ENCODE results near the gene CYB561D1.

CYB561D1 gene

DNA sequence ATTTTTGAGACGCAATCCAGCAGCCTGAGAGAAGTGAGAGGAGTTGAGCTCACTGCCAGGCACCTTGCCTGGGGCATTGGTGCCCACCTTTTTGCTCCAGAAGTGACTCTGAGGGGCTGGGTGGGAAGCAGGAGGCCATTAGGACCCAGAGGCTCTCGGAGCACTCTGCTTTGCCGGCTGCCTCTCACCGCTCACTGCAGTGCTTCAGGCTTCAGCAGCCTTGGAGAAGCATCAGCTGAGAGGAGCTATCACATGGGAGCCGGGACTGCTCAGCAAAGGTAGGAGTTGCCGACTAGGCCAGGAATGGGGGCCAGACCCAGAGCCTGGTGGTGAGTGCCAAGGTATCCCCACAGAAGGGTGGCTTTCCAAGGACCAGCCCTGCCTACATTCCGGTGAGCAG is 45.8 kb downstream of the CYB561D1 start, which contains the start of gene GPR61:
TSS of gene GPR61 (plus strand) at position 197 of the 400 bp plus-strand sequence. CDS start 3,151 bp downstream, outside the sequence.
- no peak for TF ChIP-seq ESRRG (CRISPR knock-in tag; IDR thresholded peaks at IDR 0.05)
- TF ChIP-seq, protein P1, sequence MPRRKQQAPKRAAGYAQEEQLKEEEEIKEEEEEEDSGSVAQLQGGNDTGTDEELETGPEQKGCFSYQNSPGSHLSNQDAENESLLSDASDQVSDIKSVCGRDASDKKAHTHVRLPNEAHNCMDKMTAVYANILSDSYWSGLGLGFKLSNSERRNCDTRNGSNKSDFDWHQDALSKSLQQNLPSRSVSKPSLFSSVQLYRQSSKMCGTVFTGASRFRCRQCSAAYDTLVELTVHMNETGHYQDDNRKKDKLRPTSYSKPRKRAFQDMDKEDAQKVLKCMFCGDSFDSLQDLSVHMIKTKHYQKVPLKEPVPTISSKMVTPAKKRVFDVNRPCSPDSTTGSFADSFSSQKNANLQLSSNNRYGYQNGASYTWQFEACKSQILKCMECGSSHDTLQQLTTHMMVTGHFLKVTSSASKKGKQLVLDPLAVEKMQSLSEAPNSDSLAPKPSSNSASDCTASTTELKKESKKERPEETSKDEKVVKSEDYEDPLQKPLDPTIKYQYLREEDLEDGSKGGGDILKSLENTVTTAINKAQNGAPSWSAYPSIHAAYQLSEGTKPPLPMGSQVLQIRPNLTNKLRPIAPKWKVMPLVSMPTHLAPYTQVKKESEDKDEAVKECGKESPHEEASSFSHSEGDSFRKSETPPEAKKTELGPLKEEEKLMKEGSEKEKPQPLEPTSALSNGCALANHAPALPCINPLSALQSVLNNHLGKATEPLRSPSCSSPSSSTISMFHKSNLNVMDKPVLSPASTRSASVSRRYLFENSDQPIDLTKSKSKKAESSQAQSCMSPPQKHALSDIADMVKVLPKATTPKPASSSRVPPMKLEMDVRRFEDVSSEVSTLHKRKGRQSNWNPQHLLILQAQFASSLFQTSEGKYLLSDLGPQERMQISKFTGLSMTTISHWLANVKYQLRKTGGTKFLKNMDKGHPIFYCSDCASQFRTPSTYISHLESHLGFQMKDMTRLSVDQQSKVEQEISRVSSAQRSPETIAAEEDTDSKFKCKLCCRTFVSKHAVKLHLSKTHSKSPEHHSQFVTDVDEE (CRISPR knock-in tag; IDR thresholded peaks at IDR 0.05): no peak
- no peak for TF ChIP-seq ZNF8 (CRISPR knock-in tag; IDR thresholded peaks at IDR 0.05)
- TF ChIP-seq, protein P2, sequence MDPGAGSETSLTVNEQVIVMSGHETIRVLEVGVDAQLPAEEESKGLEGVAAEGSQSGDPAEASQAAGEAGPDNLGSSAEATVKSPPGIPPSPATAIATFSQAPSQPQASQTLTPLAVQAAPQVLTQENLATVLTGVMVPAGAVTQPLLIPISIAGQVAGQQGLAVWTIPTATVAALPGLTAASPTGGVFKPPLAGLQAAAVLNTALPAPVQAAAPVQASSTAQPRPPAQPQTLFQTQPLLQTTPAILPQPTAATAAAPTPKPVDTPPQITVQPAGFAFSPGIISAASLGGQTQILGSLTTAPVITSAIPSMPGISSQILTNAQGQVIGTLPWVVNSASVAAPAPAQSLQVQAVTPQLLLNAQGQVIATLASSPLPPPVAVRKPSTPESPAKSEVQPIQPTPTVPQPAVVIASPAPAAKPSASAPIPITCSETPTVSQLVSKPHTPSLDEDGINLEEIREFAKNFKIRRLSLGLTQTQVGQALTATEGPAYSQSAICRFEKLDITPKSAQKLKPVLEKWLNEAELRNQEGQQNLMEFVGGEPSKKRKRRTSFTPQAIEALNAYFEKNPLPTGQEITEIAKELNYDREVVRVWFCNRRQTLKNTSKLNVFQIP (CRISPR knock-in tag; IDR thresholded peaks at IDR 0.05; ENCODE audit: borderline replicate concordance, low read depth): no peak
- TF ChIP-seq ZFP30 (CRISPR knock-in tag; IDR thresholded peaks at IDR 0.05): no peak
- TF ChIP-seq ZC3H10 (CRISPR knock-in tag; IDR thresholded peaks at IDR 0.05): no peak
- no peak for TF ChIP-seq ARNTL (CRISPR knock-in tag; IDR thresholded peaks at IDR 0.05; ENCODE audit: borderline replicate concordance, low read depth)
- TF ChIP-seq, protein P3, sequence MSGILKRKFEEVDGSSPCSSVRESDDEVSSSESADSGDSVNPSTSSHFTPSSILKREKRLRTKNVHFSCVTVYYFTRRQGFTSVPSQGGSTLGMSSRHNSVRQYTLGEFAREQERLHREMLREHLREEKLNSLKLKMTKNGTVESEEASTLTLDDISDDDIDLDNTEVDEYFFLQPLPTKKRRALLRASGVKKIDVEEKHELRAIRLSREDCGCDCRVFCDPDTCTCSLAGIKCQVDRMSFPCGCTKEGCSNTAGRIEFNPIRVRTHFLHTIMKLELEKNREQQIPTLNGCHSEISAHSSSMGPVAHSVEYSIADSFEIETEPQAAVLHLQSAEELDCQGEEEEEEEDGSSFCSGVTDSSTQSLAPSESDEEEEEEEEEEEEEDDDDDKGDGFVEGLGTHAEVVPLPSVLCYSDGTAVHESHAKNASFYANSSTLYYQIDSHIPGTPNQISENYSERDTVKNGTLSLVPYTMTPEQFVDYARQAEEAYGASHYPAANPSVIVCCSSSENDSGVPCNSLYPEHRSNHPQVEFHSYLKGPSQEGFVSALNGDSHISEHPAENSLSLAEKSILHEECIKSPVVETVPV (CRISPR knock-in tag; IDR thresholded peaks at IDR 0.05): no peak
- TF ChIP-seq ZNF565 (CRISPR knock-in tag; conservative IDR thresholded peaks at IDR 0.05; ENCODE audit: low read depth): no peak
- no peak for TF ChIP-seq CSDC2 (CRISPR knock-in tag; IDR thresholded peaks at IDR 0.05)
- no peak for TF ChIP-seq ZNF70 (CRISPR knock-in tag; IDR thresholded peaks at IDR 0.05)
- TF ChIP-seq PPARA (CRISPR knock-in tag; IDR thresholded peaks at IDR 0.05; ENCODE audit: borderline replicate concordance): no peak
- TF ChIP-seq, protein P4, sequence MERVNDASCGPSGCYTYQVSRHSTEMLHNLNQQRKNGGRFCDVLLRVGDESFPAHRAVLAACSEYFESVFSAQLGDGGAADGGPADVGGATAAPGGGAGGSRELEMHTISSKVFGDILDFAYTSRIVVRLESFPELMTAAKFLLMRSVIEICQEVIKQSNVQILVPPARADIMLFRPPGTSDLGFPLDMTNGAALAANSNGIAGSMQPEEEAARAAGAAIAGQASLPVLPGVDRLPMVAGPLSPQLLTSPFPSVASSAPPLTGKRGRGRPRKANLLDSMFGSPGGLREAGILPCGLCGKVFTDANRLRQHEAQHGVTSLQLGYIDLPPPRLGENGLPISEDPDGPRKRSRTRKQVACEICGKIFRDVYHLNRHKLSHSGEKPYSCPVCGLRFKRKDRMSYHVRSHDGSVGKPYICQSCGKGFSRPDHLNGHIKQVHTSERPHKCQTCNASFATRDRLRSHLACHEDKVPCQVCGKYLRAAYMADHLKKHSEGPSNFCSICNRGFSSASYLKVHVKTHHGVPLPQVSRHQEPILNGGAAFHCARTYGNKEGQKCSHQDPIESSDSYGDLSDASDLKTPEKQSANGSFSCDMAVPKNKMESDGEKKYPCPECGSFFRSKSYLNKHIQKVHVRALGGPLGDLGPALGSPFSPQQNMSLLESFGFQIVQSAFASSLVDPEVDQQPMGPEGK (CRISPR knock-in tag; IDR thresholded peaks at IDR 0.05; ENCODE audit: borderline replicate concordance): no peak
- ATAC-seq: no peak

DNA sequence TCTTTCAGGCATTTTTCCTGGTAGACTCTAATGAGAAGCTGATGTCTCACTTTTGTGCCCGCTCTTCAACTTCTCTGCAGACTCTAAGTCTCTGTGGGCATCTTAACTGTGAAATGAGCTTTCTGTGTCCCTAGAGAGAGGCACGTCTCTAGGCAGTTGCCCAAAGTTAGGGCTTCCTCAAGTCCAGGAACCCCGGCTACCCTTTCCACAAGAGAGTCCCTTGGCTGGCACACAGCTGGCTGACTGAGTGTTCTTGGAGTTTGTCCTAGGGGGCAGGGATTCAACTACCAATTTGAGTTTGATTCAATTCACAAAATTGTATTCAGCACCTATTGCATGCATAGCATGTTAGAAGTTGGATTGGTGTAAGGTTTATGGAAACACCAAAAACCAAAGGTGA is 47.2 kb downstream of the CYB561D1 start:
- TF ChIP-seq, protein P3 (CRISPR knock-in tag; IDR thresholded peaks at IDR 0.05): no peak
- TF ChIP-seq ZNF565 (CRISPR knock-in tag; conservative IDR thresholded peaks at IDR 0.05; ENCODE audit: low read depth): no peak
- TF ChIP-seq, protein P1 (CRISPR knock-in tag; IDR thresholded peaks at IDR 0.05): no peak
- no peak for TF ChIP-seq GLIS3 (CRISPR knock-in tag; IDR thresholded peaks at IDR 0.05)
- no peak for TF ChIP-seq PPARA (CRISPR knock-in tag; IDR thresholded peaks at IDR 0.05; ENCODE audit: borderline replicate concordance)
- no peak for TF ChIP-seq ISL1 (CRISPR knock-in tag; IDR thresholded peaks at IDR 0.05)
- no peak for TF ChIP-seq ZC3H10 (CRISPR knock-in tag; IDR thresholded peaks at IDR 0.05)
- no peak for TF ChIP-seq TOX (CRISPR knock-in tag; IDR thresholded peaks at IDR 0.05; ENCODE audit: borderline replicate concordance)
- TF ChIP-seq OSR1 (CRISPR knock-in tag; IDR thresholded peaks at IDR 0.05): no peak
- TF ChIP-seq BACH2 (CRISPR knock-in tag; IDR thresholded peaks at IDR 0.05; ENCODE audit: borderline replicate concordance): no peak
- TF ChIP-seq, protein P4 (CRISPR knock-in tag; IDR thresholded peaks at IDR 0.05; ENCODE audit: borderline replicate concordance): no peak
- TF ChIP-seq SNAI2 (CRISPR knock-in tag; IDR thresholded peaks at IDR 0.05): no peak
- no peak for TF ChIP-seq CSDC2 (CRISPR knock-in tag; IDR thresholded peaks at IDR 0.05)
- TF ChIP-seq, protein P5, sequence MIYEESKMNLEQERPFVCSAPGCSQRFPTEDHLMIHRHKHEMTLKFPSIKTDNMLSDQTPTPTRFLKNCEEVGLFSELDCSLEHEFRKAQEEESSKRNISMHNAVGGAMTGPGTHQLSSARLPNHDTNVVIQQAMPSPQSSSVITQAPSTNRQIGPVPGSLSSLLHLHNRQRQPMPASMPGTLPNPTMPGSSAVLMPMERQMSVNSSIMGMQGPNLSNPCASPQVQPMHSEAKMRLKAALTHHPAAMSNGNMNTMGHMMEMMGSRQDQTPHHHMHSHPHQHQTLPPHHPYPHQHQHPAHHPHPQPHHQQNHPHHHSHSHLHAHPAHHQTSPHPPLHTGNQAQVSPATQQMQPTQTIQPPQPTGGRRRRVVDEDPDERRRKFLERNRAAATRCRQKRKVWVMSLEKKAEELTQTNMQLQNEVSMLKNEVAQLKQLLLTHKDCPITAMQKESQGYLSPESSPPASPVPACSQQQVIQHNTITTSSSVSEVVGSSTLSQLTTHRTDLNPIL (CRISPR knock-in tag; IDR thresholded peaks at IDR 0.05; ENCODE audit: low read depth): no peak
- no peak for TF ChIP-seq ZFP3 (CRISPR knock-in tag; IDR thresholded peaks at IDR 0.05)
- TF ChIP-seq ARNTL (CRISPR knock-in tag; IDR thresholded peaks at IDR 0.05; ENCODE audit: borderline replicate concordance, low read depth): no peak
- no peak for TF ChIP-seq ZNF8 (CRISPR knock-in tag; IDR thresholded peaks at IDR 0.05)
- TF ChIP-seq ZFP30 (CRISPR knock-in tag; IDR thresholded peaks at IDR 0.05): no peak
- no peak for ATAC-seq

Data from SK-N-SH treated with all-trans-retinoic acid at 6 μM for 48 hours (cell line).